GM23338 (cell line): Measurements from ENCODE around the gene GHDC. TPM values are rescaled to one million over a fixed set of nuclear protein-coding genes. Genes with fewer than 3 reads are reported as not detected.
"Not testable (repeated sequence)": the region's sequence is repeated elsewhere in the genome, so short reads cannot be mapped to it uniquely, and the experiment has no call there.

Source experiments
- ATAC-seq: fragments of 200-7000 bp; cut with Tn5 transposase; 3 replicates; pipeline ENCODE4 v1.9.1; 2020
- DNase-seq: peaks from one replicate; pipeline ENCODE4 v3.0.0-alpha.2; 2015; ENCODE audit warnings: low spot score
- H2AFZ ChIP-seq: fragments of 200-600 bp; sonication (generic); 2 replicates; pipeline ENCODE4 v1.8.0; 2016; ENCODE audit warnings: antibody characterized with exemption, mild to moderate bottlenecking, moderate library complexity
- H3F3A ChIP-seq: fragments of 200-600 bp; sonication (generic); replicated peaks from 2 replicates; pipeline ENCODE4 v1.8.0; 2017; ENCODE audit warnings: antibody characterized with exemption, mixed run types, low read depth
- H3K27ac ChIP-seq: fragments of 200-600 bp; sonication (generic); 2 replicates; pipeline ENCODE4 v1.6.1; 2016; ENCODE audit warnings: low read depth
- H3K27me3 ChIP-seq: fragments of 200-600 bp; sonication (generic); 2 replicates; pipeline ENCODE4 v1.8.0; 2016; ENCODE audit warnings: mild to moderate bottlenecking, mixed run types, moderate library complexity; ENCODE audit not compliant: insufficient read depth
- H3K36me3 ChIP-seq: fragments of 200-600 bp; sonication (generic); 2 replicates; pipeline ENCODE4 v1.8.0; 2016; ENCODE audit warnings: mild to moderate bottlenecking; ENCODE audit not compliant: insufficient read depth
- H3K4me1 ChIP-seq: fragments of 200-600 bp; sonication (generic); 2 replicates; pipeline ENCODE4 v1.8.0; 2016; ENCODE audit warnings: mild to moderate bottlenecking, moderate library complexity; ENCODE audit not compliant: insufficient read depth
- H3K4me2 ChIP-seq: fragments of 200-600 bp; sonication (generic); 2 replicates; pipeline ENCODE4 v1.7.1; 2017; ENCODE audit warnings: mixed run types
- H3K4me3 ChIP-seq: fragments of 200-600 bp; sonication (generic); 2 replicates; pipeline ENCODE4 v1.6.1; 2016; ENCODE audit warnings: mixed run types
- H3K79me2 ChIP-seq: fragments of 200-600 bp; sonication (generic); replicated peaks from 2 replicates; pipeline ENCODE4 v1.8.0; 2017; ENCODE audit warnings: mild to moderate bottlenecking; ENCODE audit not compliant: insufficient read depth
- H3K9me2 ChIP-seq: fragments of 200-600 bp; sonication (generic); 2 replicates; pipeline ENCODE4 v1.8.0; 2017; ENCODE audit not compliant: insufficient read depth
- H4K20me1 ChIP-seq: fragments of 200-600 bp; sonication (generic); replicated peaks from 2 replicates; pipeline ENCODE4 v1.8.0; 2017; ENCODE audit warnings: mild to moderate bottlenecking; ENCODE audit not compliant: insufficient read depth
- H3K27ac Mint-ChIP-seq: 2 replicates; pipeline ENCODE4 v1.8.0; 2020; ENCODE audit warnings: inconsistent platforms, mild to moderate bottlenecking, moderate library complexity, mixed read lengths
- H3K27me3 Mint-ChIP-seq: 3 replicates; pipeline ENCODE4 v1.8.0; 2022; ENCODE audit warnings: low read depth, mild to moderate bottlenecking, moderate library complexity, mixed read lengths, inconsistent platforms; ENCODE audit not compliant: insufficient read depth, poor library complexity
- H3K36me3 Mint-ChIP-seq: 3 replicates; pipeline ENCODE4 v1.8.0; 2021; ENCODE audit warnings: low read depth, mild to moderate bottlenecking, inconsistent platforms, moderate library complexity, mixed read lengths
- H3K4me1 Mint-ChIP-seq: 3 replicates; pipeline ENCODE4 v1.8.0; 2020; ENCODE audit warnings: mild to moderate bottlenecking, inconsistent platforms, mixed read lengths
- H3K4me3 Mint-ChIP-seq: 3 replicates; pipeline ENCODE4 v1.8.0; 2021; ENCODE audit warnings: moderate library complexity, mild to moderate bottlenecking, inconsistent platforms, mixed read lengths
- H3K9me3 Mint-ChIP-seq: 3 replicates; pipeline ENCODE4 v1.8.0; 2020; ENCODE audit warnings: moderate library complexity, mild to moderate bottlenecking, inconsistent platforms, mixed read lengths
- polyA plus RNA-seq: library from polyadenylated mRNA; unstranded; fragments of >200 nt; fragmentation: Nextera tagmentation; extraction: Ambion mirVana; gene quantifications from 2 replicates; pipeline ENCODE4 v1.2.1, GENCODE V29; 2016
- total RNA-seq: library from RNA; depleted of rRNA; stranded (reverse); fragments of >200 nt; shearing (Covaris generic); gene quantifications from 2 replicates; pipeline ENCODE4 v1.2.3, GENCODE V29; 2014; rRNA removed
- TF ChIP-seq, protein P1 (sequence below): fragments of 250-450 bp; sonication (Bioruptor Pico); IDR thresholded peaks from 2 replicates; pipeline ENCODE4 v1.5.0; 2020; ENCODE audit warnings: mild to moderate bottlenecking, moderate library complexity

The GHDC gene
- total and polyA plus RNA-seq, 2 experiments from 2014 or later = 4.0 to 13.8 TPM

DNA sequence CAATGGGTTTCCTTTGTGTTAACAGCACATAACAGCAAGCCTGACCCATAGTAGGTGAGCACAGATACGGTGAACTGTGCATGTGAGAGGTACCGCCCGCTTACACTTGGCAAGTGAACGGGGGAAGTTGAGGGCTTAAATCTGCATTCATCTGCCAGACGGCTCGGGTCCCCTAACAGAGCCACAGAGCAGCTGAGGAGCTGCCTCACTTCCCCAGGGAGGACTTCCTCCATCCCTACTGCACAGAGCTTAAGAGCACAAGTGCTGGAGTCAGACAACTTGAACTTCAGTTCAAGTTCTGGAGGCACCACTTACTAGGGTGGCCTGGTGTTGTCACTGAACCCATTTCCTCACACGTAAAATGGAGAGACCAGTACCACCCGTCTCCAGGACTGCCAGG is 52.9 kb downstream of the GHDC start (continued):
- TF ChIP-seq, protein P1, sequence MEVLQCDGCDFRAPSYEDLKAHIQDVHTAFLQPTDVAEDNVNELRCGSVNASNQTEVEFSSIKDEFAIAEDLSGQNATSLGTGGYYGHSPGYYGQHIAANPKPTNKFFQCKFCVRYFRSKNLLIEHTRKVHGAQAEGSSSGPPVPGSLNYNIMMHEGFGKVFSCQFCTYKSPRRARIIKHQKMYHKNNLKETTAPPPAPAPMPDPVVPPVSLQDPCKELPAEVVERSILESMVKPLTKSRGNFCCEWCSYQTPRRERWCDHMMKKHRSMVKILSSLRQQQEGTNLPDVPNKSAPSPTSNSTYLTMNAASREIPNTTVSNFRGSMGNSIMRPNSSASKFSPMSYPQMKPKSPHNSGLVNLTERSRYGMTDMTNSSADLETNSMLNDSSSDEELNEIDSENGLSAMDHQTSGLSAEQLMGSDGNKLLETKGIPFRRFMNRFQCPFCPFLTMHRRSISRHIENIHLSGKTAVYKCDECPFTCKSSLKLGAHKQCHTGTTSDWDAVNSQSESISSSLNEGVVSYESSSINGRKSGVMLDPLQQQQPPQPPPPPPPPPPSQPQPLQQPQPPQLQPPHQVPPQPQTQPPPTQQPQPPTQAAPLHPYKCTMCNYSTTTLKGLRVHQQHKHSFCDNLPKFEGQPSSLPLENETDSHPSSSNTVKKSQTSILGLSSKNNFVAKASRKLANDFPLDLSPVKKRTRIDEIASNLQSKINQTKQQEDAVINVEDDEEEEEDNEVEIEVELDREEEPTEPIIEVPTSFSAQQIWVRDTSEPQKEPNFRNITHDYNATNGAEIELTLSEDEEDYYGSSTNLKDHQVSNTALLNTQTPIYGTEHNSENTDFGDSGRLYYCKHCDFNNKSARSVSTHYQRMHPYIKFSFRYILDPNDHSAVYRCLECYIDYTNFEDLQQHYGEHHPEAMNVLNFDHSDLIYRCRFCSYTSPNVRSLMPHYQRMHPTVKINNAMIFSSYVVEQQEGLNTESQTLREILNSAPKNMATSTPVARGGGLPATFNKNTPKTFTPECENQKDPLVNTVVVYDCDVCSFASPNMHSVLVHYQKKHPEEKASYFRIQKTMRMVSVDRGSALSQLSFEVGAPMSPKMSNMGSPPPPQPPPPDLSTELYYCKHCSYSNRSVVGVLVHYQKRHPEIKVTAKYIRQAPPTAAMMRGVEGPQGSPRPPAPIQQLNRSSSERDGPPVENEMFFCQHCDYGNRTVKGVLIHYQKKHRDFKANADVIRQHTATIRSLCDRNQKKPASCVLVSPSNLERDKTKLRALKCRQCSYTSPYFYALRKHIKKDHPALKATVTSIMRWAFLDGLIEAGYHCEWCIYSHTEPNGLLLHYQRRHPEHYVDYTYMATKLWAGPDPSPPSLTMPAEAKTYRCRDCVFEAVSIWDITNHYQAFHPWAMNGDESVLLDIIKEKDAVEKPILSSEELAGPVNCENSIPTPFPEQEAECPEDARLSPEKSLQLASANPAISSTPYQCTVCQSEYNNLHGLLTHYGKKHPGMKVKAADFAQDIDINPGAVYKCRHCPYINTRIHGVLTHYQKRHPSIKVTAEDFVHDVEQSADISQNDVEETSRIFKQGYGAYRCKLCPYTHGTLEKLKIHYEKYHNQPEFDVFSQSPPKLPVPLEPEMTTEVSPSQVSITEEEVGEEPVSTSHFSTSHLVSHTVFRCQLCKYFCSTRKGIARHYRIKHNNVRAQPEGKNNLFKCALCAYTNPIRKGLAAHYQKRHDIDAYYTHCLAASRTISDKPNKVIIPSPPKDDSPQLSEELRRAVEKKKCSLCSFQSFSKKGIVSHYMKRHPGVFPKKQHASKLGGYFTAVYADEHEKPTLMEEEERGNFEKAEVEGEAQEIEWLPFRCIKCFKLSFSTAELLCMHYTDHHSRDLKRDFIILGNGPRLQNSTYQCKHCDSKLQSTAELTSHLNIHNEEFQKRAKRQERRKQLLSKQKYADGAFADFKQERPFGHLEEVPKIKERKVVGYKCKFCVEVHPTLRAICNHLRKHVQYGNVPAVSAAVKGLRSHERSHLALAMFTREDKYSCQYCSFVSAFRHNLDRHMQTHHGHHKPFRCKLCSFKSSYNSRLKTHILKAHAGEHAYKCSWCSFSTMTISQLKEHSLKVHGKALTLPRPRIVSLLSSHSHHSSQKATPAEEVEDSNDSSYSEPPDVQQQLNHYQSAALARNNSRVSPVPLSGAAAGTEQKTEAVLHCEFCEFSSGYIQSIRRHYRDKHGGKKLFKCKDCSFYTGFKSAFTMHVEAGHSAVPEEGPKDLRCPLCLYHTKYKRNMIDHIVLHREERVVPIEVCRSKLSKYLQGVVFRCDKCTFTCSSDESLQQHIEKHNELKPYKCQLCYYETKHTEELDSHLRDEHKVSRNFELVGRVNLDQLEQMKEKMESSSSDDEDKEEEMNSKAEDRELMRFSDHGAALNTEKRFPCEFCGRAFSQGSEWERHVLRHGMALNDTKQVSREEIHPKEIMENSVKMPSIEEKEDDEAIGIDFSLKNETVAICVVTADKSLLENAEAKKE (CRISPR knock-in tag) = no peak

DNA sequence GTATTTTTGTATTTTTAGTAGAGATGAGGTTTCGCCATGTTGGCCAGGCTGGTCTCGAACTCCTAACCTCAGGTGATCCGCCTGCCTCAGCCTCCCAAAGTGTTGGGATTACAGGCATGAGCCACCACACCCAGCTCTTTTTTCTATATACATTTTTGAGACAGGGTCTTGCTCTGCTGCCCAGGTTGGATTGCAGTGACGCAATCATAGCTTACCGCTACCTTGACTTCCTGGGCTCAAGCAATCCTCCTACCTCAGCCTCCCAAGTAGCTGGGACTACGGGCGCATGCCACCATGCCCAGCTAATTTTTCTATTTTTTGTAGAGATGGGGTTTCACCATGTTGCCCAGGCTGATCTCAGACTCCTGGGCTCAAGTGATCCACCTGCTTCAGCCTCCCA is 53.6 kb downstream of the GHDC start:
- not testable (repeated sequence) for H3K9me3 Mint-ChIP-seq, H3K27ac ChIP-seq, DNase-seq, H3F3A ChIP-seq, H3K36me3 ChIP-seq, H3K4me1 Mint-ChIP-seq, H3K4me3 Mint-ChIP-seq, H3K4me2 ChIP-seq, H3K27ac Mint-ChIP-seq, H3K4me1 ChIP-seq, ATAC-seq, H3K4me3 ChIP-seq, H3K36me3 Mint-ChIP-seq, H3K27me3 ChIP-seq, H2AFZ ChIP-seq, H3K9me2 ChIP-seq, H3K27me3 Mint-ChIP-seq
- peaks cover 20% of the 10 kb centered on the region for H4K20me1 ChIP-seq
- H3K79me2 ChIP-seq = peaks cover 87% of the 10 kb centered on the region

Other genes starting within 250 kb of the GHDC start
- 40.3 and 47.8 TPM in 2 replicates for gene CNP, start 227.7 kb downstream of the GHDC start, total RNA-seq
- gene CNP, start 227.7 kb downstream of the GHDC start, polyA plus RNA-seq = 28.3 and 30.8 TPM in 2 replicates
- 119 and 139 TPM in 2 replicates for gene DNAJC7, start 177.1 kb downstream of the GHDC start, total RNA-seq
- gene DNAJC7, start 177.1 kb downstream of the GHDC start, polyA plus RNA-seq = 136 and 141 TPM in 2 replicates
- 42.5 and 52.9 TPM in 2 replicates for gene NKIRAS2, start 174.4 kb downstream of the GHDC start, total RNA-seq
- 31.3 and 31.7 TPM in 2 replicates for gene NKIRAS2, start 174.4 kb downstream of the GHDC start, polyA plus RNA-seq
- 1.8 and 2.1 TPM in 2 replicates for gene C17orf113, start 143.9 kb downstream of the GHDC start, total RNA-seq
- 0.29 and 0.38 TPM in 2 replicates for gene C17orf113, start 143.9 kb downstream of the GHDC start, polyA plus RNA-seq
- 1.9 and 4.6 TPM in 2 replicates for gene ZNF385C, start 96.0 kb downstream of the GHDC start, total RNA-seq
- gene ZNF385C, start 96.0 kb downstream of the GHDC start, polyA plus RNA-seq = 2.5 and 3.1 TPM in 2 replicates
- gene DHX58, start 81.8 kb downstream of the GHDC start, total RNA-seq = 4.1 and 10.5 TPM in 2 replicates
- gene DHX58, start 81.8 kb downstream of the GHDC start, polyA plus RNA-seq = 5.4 and 6.6 TPM in 2 replicates
- 25.2 and 44.5 TPM in 2 replicates for gene KAT2A, start 73.1 kb downstream of the GHDC start, total RNA-seq
- 13.9 and 16.4 TPM in 2 replicates for gene KAT2A, start 73.1 kb downstream of the GHDC start, polyA plus RNA-seq
- gene HSPB9, start 71.7 kb downstream of the GHDC start, total RNA-seq = 0.52 TPM in 1 of 2 replicates, not detected in the other
- gene HSPB9, start 71.7 kb downstream of the GHDC start, polyA plus RNA-seq = 0.26 and 0.31 TPM in 2 replicates
- 53.2 and 64.2 TPM in 2 replicates for gene RAB5C, start 39.5 kb downstream of the GHDC start, total RNA-seq
- gene RAB5C, start 39.5 kb downstream of the GHDC start, polyA plus RNA-seq = 23.9 and 28.2 TPM in 2 replicates
- gene KCNH4, start 13.4 kb downstream of the GHDC start, total RNA-seq = 0.08 and 0.49 TPM in 2 replicates
- gene KCNH4, start 13.4 kb downstream of the GHDC start, polyA plus RNA-seq = 0.05 and 0.08 TPM in 2 replicates
- gene HCRT, start 9.0 kb downstream of the GHDC start, total RNA-seq = not detected in 2 replicates
- gene HCRT, start 9.0 kb downstream of the GHDC start, polyA plus RNA-seq = 0.70 TPM in 1 of 2 replicates, not detected in the other
- 47.1 and 60.5 TPM in 2 replicates for gene STAT5B, start 81.9 kb upstream of the GHDC start, total RNA-seq
- 13.9 and 14.3 TPM in 2 replicates for gene STAT5B, start 81.9 kb upstream of the GHDC start, polyA plus RNA-seq
- gene STAT5A, start 94.0 kb upstream of the GHDC start, total RNA-seq = 14.6 and 18.1 TPM in 2 replicates
- gene STAT5A, start 94.0 kb upstream of the GHDC start, polyA plus RNA-seq = 2.3 and 2.4 TPM in 2 replicates
- 78.0 and 83.2 TPM in 2 replicates for gene STAT3, start 193.9 kb upstream of the GHDC start, total RNA-seq
- gene STAT3, start 193.9 kb upstream of the GHDC start, polyA plus RNA-seq = 41.7 and 49.5 TPM in 2 replicates
- gene CAVIN1, start 228.8 kb upstream of the GHDC start, total RNA-seq = 33.3 and 35.7 TPM in 2 replicates
- gene CAVIN1, start 228.8 kb upstream of the GHDC start, polyA plus RNA-seq = 18.1 and 20.0 TPM in 2 replicates